ENCODE data around the gene DNAH1.

- TF ChIP-seq, protein P1, sequence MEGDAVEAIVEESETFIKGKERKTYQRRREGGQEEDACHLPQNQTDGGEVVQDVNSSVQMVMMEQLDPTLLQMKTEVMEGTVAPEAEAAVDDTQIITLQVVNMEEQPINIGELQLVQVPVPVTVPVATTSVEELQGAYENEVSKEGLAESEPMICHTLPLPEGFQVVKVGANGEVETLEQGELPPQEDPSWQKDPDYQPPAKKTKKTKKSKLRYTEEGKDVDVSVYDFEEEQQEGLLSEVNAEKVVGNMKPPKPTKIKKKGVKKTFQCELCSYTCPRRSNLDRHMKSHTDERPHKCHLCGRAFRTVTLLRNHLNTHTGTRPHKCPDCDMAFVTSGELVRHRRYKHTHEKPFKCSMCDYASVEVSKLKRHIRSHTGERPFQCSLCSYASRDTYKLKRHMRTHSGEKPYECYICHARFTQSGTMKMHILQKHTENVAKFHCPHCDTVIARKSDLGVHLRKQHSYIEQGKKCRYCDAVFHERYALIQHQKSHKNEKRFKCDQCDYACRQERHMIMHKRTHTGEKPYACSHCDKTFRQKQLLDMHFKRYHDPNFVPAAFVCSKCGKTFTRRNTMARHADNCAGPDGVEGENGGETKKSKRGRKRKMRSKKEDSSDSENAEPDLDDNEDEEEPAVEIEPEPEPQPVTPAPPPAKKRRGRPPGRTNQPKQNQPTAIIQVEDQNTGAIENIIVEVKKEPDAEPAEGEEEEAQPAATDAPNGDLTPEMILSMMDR (IDR thresholded peaks at IDR 0.05; ENCODE audit: poor library complexity): no peak
- no peak for TF ChIP-seq EZH2 (IDR thresholded peaks at IDR 0.05; ENCODE audit: borderline replicate concordance)
Observed at GRCh38 chr3:52293491-52294319, 22.4 kb upstream of the DNAH1 start.

Measured in hepatocyte (in vitro differentiated cells).